Left ventricle myocardium inferior (tissue), 1 donor: Measurements from ENCODE around the gene CCDC137. TPM values are rescaled to one million over a fixed set of nuclear protein-coding genes. Genes with fewer than 3 reads are reported as not detected.

Experiments
- DNase-seq: peaks from one replicate; pipeline ENCODE4 v3.0.0-alpha.2; 2020
- H3K27ac ChIP-seq: fragments of 200-600 bp; replicated peaks from 2 replicates; pipeline ENCODE4 v1.8.0; 2021
- H3K27me3 ChIP-seq: fragments of 200-600 bp; 2 replicates; pipeline ENCODE4 v1.8.0; 2021; ENCODE audit warnings: low read depth
- H3K36me3 ChIP-seq: fragments of 200-600 bp; 2 replicates; pipeline ENCODE4 v1.8.0; 2021
- H3K4me1 ChIP-seq: fragments of 200-600 bp; 2 replicates; pipeline ENCODE4 v1.8.0; 2021
- H3K4me3 ChIP-seq: fragments of 200-600 bp; 2 replicates; pipeline ENCODE4 v1.8.0; 2021; ENCODE audit warnings: mild to moderate bottlenecking, moderate library complexity
- H3K9me3 ChIP-seq: fragments of 200-600 bp; replicated peaks from 2 replicates; pipeline ENCODE4 v1.8.0; 2021
- CTCF ChIP-seq: fragments of 200-600 bp; IDR thresholded peaks from 2 replicates; pipeline ENCODE4 v1.8.0; 2021; ENCODE audit warnings: antibody characterized with exemption, mild to moderate bottlenecking, borderline replicate concordance
- intact Hi-C: fragments of 100-400 bp; cut with micrococcal nuclease; formaldehyde crosslinking; loops from one replicate; pipeline ENCODE4 v1.11.0; 2022
- total RNA-seq: library from RNA; stranded (reverse); fragmentation: NEBNext Ultra II Directional; extraction: Animal tissue kit (Norgen Biotek cat#: 25700); gene quantifications from one replicate; pipeline ENCODE4 v1.2.1, GENCODE V29; 2021
- donor health status: DM: no; HTN: yes; CAD: no; lungs with severe emphysema.

The CCDC137 gene
- total RNA-seq, 1 donor from 2014 or later = 5.6 TPM

DNA sequence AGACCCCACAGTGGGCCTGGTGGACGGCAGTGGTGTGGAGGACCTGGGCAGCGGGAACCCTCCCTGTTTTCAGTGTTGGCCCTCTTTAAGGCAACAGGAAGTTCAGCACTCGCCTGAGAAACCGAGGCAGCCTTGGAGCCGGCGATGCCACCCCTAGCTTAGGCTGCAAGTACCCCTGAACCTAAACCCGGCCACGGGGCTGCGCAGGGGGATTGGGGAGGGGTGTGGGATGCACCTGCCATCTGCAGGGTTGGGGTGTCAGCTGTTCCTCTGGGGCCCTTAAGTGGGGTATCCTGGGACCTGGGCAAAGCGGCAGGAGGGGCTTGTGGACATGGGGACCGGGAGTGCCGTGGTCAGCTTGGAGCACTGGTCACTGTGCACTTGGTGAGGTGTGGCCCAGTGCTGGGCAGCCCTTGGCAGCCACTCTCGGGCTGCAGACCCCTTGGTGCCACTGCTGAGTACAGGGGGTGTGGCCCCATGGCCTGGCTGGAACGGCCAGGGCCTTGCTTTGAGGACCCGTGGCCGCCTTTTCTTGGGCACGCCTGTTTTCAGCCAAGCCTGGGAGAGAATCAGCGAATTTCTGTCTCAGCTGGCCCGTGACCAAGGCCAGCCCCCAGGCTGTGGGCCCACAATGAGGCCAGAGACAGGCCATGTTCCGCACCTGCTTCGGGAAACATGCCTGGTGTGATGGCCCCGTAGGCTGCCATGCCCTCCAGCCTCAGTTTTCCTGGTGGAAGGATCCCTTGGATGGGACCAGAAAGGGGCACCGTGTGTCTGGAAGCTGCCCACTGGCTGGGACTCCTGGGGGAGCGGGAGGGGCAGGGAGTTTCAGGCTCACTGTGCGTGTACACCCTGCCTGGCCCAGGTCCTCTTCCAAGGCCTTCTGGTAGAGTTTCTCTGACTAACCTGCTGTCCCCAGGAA is 41.4 kb downstream of the CCDC137 start:
- DNase-seq = no peak
- Histone ChIP-seq H3K4me3 (no peak overlapping the region), H3K9me3 (no peaks in the 10 kb centered on the region), H3K4me1 (peaks cover 45% of the 10 kb centered on the region), H3K36me3 (peaks cover 38% of the 10 kb centered on the region), H3K27me3 (no peaks in the 10 kb centered on the region), H3K27ac (no peak overlapping the region)
- intact Hi-C loops = no loop called here
- TF ChIP-seq CTCF = no peak

DNA sequence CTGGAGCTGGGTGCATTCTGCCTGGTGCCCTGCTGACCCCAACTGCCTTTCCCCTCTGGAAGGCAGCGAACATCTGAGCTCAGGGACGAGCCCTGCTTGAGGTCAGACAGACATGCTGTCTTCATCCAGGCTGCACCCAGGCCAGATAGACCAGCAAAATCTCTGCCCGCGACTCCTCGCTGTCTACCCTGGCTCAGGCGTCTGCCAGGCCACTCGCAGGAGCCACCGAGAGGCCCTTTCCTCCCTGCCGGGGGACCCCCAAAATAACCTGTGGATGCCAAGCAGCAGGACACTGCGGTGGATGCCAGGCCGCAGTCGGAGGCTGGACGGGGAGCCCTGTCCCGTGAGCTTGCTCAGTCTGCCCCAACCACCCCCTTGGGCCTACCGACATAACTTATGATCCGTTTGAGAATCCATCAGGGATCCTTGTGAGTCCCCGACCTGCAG is 42.2 kb downstream of the CCDC137 start:
- TF ChIP-seq CTCF = no peak
- no peak for DNase-seq

GRCh38 chr17:81710514-81711308 is 44.2 kb downstream of the CCDC137 start:
- intact Hi-C loops = no loop called here
- H3K36me3 ChIP-seq = peaks cover 24% of the 10 kb centered on the region
- H3K4me3 ChIP-seq = peak overlapping the region; percentile 91
- no peaks in the 10 kb centered on the region for H3K9me3 ChIP-seq
- DNase-seq = no peak
- no peaks in the 10 kb centered on the region for H3K27me3 ChIP-seq
- peaks cover 36% of the 10 kb centered on the region for H3K4me1 ChIP-seq
- no peak overlapping the region for H3K27ac ChIP-seq
- TF ChIP-seq CTCF = no peak

More for the DNA sequence above, 42.2 kb downstream of the CCDC137 start:
- Histone ChIP-seq H3K36me3 (peaks cover 38% of the 10 kb centered on the region), H3K9me3 (no peaks in the 10 kb centered on the region), H3K4me1 (peaks cover 46% of the 10 kb centered on the region), H3K27me3 (no peaks in the 10 kb centered on the region), H3K27ac (no peak overlapping the region), H3K4me3 (no peak overlapping the region)
- intact Hi-C loops = no loop called here

GRCh38 chr17:81711814-81712467 is 45.4 kb downstream of the CCDC137 start, which contains the start of gene SLC25A10:
Gene SLC25A10, plus strand, starts transcription at chr17:81712284. Its CDS starts 143 bp downstream, at chr17:81712427.
- Histone ChIP-seq H3K27ac (peak within 1 kb of the TSS; percentile 74), H3K36me3 (peaks cover 12% of the 10 kb centered on the region), H3K9me3 (no peaks in the 10 kb centered on the region), H3K27me3 (no peaks in the 10 kb centered on the region), H3K4me3 (peak within 1 kb of the TSS; percentile 91), H3K4me1 (peaks cover 36% of the 10 kb centered on the region)
- peak; percentile 72 for DNase-seq
- TF ChIP-seq CTCF = no peak
- intact Hi-C loops = no loop called here

DNA sequence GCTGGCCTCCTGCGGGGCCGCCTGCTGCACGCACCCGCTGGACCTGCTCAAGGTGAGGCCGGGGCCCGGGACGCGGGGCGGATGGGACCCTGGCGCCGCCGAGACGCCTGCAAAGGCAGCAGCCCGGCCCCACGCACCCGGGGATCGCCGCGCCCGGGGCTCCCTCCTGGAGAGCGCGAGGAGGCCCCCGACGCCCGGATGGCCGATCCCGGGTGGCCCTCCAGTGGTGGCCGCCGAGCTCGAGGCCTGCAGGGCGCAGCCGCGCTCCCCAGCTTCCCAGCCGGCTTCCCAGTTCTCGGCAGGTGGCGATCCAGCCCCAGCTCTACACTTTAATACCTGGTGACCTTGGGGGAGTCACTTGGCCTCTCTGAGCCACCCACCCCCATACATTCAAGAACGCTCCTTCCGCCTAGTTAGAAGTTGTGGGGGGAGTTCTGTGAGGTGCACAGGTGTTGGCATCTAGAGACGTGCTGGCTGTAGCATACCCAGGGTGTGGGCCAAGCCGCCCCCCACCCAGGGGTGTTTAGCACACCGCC is 46.0 kb downstream of the CCDC137 start:
- Histone ChIP-seq H3K27ac (peak overlapping the region; percentile 74), H3K36me3 (peaks cover 6% of the 10 kb centered on the region), H3K27me3 (no peaks in the 10 kb centered on the region), H3K4me3 (peak overlapping the region; percentile 91), H3K4me1 (peaks cover 36% of the 10 kb centered on the region), H3K9me3 (no peaks in the 10 kb centered on the region)
- TF ChIP-seq CTCF = no peak
- DNase-seq = no peak
- intact Hi-C loops = no loop called here
